Measurements from ENCODE around the gene USP48. TPM values are rescaled to one million over a fixed set of nuclear protein-coding genes. Genes with fewer than 3 reads are reported as not detected.
"Not testable (repeated sequence)": the region's sequence is repeated elsewhere in the genome, so short reads cannot be mapped to it uniquely, and the experiment has no call there.

The USP48 gene
- polyA plus RNA-seq, 3 donors = 57.2 to 80.3 (median 70.5) TPM

DNA sequence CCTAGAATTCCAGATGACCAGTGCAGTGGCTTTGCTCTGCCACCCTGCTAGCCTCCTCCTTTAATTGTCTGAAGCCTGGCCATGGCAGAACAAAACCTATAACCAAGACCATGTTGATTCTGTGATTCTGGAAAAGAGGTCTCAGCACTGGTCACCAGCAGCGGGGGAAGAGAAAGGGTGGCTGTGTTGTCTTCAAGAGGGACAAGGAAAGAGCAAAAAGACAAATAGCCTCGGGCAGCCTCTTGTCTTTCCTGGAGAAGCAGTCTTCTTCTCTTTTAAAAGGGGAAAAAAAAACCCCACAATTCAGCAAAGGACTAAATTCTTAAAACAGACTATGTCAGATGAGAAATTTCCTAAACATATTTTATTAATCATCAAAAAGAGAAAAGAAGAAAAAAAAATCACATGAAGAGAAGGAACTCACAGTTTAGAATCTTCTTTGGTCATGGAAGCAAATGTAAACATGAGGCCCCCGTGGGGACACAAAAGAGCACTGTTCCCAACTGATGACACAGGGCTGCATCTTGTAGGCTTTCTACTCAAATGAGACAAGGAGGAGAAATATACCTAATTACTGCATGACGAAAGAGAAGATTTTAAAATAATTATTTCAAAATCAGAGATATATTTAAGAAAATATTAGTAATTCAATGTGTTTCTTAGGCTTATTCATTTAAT lies 77.5 kb downstream of the USP48 start:
- no peak for DNase-seq

GRCh38 chr1:21704145-21704544 lies 78.8 kb downstream of the USP48 start:
- no peak for DNase-seq

- peak; percentile 19 for DNase-seq
Observed at GRCh38 chr1:21703318-21703963, 79.5 kb downstream of the USP48 start.

DNA sequence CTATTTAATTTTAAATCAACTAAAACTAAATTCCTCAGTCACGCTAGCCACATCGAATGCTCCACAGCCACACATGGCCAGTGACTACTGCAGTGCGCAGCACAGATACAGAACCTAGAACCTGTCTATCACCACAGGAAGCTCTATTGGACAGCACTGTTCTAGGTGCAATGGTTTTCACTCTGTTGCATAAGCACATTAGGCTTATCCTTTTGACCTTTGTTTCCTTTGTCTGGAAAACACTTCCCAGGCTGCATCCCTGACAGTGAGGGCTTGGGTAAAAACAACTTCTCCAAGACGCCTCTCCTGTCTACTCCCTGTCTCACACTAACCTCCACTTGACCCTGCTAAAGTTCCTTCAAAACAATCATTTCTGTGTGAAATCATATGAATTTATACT lies 80.2 kb downstream of the USP48 start:
- DNase-seq = no peak

DNA sequence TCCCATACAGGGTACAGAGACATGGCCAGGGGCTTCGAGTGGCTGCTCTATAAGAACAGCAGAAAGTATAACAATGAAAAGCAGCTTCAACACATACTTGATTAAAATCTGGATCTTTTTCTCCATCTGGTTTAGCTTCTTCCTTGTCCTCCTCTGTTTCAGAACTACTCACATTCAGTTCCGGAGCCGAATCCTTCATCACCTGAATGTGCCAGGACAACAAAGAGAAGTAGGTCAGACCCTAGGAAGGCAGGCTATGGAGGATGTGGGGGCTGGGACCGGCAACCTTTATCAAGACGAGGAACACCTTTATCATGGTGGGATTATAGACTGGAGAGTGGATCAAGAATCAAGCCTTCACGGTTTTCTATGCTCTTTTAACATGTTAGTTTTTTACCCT lies 81.5 kb downstream of the USP48 start:
- no peak for DNase-seq

GRCh38 chr1:21700094-21700493 lies 82.9 kb downstream of the USP48 start:
- no peak for DNase-seq

DNA sequence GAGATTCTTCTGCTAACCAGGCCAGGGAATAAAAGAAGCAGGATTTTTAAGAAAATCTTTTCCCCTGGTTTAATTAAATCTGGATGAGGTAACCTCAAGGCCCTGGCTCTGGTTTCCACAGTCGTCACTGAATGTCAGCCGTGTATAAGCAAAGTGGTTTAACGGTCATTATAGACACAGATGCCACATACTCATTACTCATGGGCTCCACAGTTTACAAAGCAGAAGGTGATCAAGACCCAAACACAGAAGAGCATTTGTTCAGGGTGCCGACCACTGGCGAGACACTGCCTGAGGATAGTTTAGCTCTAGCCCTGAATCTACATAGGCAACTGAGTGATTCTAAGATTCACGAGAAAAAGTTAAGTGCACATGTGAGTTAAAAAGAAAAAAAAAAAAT lies 86.0 kb downstream of the USP48 start:
- DNase-seq = no peak

DNA sequence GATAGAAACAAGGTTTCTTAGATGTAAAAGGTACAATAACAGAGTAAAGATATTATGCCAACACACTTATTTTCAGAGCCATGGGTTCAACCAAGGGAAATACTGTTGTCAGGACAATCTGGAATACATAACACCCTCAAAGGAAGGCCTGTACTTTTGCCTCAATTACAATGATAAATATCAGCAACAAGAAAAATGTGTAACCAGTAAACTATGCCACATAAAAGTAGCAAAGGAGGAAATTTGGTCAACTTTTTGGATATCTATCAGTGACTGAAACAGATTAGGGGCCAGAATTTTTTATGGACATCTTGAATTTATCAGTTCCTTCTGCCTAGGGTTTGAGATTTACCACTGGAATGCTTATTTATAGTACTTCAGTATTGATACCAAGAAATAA lies 89.2 kb downstream of the USP48 start:
- no peak for DNase-seq

DNA sequence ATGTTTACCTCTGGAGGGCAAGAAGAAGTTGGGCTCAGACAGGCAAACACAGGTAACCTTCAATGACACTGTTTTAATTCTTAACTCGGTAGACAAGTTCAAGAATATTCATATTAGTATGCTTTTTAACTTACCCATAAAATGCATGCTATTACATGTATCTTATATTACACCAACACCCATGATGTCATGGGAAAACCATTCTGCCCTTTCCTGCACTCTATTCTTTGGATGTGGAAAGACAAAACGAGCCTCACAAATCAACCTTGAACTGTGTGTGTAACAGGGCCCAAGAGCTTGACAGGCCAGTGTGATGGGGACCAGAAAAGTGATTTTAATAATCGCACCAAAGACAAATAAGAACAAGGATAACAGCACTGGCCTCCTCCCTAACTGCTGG lies 91.2 kb downstream of the USP48 start:
- no peak for DNase-seq

DNA sequence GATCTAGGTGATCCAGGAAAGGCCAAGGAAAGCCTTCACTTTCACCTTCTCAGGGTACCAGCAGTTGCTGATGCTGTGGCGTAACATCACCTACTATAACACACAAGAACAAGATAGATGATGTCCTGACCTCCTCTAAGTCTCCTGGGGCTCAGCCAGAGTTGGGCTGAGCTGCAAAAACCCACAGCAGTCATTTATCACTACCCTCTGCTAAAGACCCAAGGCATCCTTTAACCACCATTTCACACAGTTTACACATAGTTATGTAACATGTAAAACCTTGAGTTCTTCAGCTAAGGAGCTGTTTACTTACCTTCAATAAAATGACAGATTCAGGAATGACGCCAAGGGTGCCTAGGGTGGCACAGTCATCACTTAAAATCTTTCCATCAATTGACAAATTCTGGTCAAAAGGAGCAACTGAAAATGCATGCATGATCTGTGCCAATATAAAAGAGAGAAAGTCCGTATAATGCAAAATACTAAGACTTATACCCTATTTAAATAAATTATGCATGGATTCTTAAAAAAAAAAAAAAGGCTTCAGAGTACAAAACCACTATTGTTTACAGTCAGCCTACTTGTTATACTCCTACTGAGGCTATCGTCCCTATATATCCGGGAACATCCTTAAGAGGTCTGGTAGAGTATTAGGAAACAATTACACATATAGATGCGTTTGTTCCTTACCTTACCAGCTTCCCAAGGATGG lies 93.1 kb downstream of the USP48 start:
- DNase-seq = no peak

GRCh38 chr1:21687081-21687529 lies 95.8 kb downstream of the USP48 start:
- DNase-seq = no peak

GRCh38 chr1:21685946-21686678 lies 96.8 kb downstream of the USP48 start:
- DNase-seq = no peak

- no peak for DNase-seq
Observed at GRCh38 chr1:21681426-21681825, 101.5 kb downstream of the USP48 start.

- no peak for DNase-seq
Observed at GRCh38 chr1:21680918-21681317, 102.0 kb downstream of the USP48 start.

GRCh38 chr1:21680381-21680780 lies 102.6 kb downstream of the USP48 start:
- DNase-seq = no peak

DNA sequence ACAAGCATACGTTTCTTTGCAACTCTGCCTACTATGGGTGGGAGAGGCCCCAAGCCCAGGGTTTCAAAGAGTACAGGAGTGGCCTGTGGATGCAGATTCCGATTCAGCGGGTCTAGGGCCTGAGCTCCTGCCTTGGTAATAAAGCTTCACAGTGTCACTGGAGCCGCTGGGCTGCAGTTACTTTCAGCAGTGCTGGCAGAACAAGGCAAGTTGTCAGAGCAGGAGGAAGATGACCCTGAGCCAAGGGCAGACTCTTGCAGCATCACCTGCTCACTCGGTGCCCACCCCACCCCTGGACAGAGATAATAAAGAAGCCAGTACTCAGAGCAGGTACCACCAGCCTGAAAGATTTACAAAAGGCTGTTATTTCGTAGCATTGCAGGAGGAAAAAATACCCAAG lies 105.8 kb downstream of the USP48 start:
- no peak for DNase-seq

DNA sequence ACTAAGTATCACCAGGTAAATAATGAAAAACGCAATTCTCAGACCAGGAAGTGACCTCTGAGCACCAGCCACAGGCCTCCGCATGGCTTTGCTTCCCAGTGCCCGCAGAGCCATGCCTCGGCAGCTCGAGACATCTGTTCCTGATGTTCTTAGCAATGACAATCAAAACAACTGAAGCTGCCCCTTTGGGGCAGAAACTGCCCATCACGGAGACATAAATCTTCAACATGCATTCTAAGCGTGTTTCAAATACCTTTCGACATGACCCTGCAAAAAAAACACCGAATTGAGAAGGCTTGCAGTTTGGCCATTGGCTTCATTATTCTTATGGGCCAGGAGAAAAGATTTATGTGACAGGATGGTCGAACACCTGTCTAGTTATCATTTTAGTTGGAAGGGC lies 108.0 kb downstream of the USP48 start:
- DNase-seq = no peak

- DNase-seq = not testable (repeated sequence)
Observed at GRCh38 chr1:21673853-21674252, 109.1 kb downstream of the USP48 start.

DNA sequence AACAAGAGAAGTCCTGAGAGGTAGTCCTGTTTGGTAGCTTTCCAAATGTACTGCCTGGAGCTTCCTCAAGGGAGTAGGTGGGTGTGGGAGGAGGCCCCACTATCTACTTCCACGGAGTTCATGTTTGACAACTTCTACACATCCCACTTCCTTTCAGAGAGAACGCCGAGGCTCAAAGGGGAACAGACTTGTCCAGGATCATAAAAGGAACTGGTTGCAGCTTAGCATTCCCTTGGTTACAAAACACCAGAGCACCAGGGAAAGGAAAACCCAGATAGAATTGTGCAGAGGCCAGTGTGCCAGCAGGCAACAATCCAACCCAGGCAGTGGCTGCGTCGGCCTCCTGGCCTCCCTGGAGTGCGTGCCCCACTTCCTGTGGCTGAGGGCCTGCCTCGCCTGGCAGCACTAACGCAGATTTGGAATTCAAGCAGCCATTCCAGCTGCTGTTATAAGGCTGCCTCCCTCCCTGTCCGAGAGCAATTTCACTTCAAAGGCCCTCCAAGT lies 109.6 kb downstream of the USP48 start:
- DNase-seq = no peak

DNA sequence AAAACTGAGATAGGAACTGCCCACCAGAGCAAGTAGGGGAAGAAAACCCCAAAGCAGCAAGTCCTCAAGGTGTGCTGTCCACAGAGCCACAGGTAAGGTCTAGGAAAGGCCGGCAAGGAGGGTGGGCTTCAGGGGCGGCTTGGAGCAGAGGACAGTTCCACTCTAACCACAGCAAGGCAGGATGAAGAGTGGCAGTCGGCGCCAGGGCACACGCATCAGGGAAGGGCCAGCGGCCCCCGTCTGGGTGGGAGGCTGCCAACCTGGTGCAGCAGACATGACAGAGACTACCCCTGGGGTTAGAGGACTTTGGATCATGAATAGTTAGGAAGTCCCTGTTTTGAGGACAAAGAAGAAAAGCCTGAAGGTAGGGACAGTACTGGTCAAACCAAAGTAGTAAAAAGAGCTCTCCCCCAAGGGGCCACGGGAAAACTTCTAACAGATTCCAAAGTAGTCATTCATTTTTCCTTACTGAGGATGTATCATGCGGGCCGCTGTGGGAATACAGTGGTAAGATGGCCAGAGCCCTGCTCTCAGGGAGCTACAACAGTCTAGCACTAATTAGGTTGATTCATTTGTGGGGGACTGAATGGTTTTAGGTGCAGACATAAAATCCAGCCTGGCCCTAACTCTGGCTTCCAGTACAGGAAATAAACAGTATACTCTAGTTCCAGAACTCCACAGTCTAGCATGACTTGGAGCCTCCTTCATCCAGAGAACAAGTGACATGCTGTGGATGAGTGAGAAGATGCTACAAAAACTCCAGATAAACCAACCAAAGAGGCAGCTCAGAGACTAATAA lies 110.3 kb downstream of the USP48 start:
- DNase-seq = no peak

GRCh38 chr1:21671915-21672314 lies 111.0 kb downstream of the USP48 start:
- no peak for DNase-seq

All from renal pelvis (tissue), 4 donors.